ENCODE data around the gene ZNF578. TPM values are rescaled to one million over a fixed set of nuclear protein-coding genes. Genes with fewer than 3 reads are reported as not detected.
"Not testable (repeated sequence)": the region's sequence is repeated elsewhere in the genome, so short reads cannot be mapped to it uniquely, and the experiment has no call there.

Gene ZNF578
- total RNA-seq, 1 donor, result 3.9 TPM

DNA sequence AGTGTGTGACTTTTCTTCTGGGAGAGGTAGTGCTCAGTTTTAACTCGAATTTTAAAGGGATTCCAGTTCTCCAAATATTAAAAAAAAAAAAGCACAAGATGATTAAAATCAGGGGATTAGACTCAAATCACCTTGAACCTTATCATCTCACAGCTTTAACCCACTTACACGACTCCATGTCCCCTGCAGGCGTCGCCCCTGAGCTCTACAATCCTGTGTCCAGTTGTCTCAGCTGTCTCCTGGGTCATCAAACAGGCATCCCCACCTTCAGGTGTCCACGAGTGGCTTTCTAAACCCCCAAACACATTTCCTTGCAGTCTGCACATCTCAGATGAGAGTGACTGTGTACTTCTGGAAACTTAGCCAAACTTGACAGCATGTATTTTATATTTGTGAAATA lies 88.3 kb downstream of the ZNF578 start:
- TF ChIP-seq, protein P1, sequence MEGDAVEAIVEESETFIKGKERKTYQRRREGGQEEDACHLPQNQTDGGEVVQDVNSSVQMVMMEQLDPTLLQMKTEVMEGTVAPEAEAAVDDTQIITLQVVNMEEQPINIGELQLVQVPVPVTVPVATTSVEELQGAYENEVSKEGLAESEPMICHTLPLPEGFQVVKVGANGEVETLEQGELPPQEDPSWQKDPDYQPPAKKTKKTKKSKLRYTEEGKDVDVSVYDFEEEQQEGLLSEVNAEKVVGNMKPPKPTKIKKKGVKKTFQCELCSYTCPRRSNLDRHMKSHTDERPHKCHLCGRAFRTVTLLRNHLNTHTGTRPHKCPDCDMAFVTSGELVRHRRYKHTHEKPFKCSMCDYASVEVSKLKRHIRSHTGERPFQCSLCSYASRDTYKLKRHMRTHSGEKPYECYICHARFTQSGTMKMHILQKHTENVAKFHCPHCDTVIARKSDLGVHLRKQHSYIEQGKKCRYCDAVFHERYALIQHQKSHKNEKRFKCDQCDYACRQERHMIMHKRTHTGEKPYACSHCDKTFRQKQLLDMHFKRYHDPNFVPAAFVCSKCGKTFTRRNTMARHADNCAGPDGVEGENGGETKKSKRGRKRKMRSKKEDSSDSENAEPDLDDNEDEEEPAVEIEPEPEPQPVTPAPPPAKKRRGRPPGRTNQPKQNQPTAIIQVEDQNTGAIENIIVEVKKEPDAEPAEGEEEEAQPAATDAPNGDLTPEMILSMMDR (IDR thresholded peaks at IDR 0.05; ENCODE audit: insufficient read depth, low read depth, low read length), result no peak
- no peak for DNase-seq (ENCODE audit: low read depth)
- no peak overlapping the region for H3K4me3 ChIP-seq (ENCODE audit: low read depth, low read length)

DNA sequence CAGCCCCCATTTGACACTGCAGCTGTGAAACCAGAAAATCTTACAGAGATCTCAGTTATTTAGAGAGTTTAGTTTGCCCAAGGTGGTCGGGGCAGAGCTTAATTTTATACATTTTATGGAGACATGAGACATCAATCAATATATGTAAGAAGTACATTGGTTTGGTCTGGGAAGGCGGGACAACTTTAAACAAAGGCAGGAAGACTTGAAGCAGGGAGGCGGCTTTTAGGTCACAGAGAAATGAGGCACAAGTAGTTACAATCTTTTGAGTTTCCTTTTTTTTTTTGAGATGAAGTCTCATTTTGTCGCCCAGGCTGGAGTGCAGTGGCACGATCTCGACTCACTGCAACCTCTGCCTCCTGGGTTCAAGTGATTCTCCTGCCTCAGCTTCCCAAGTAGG lies 89.2 kb downstream of the ZNF578 start:
- H3K4me3 ChIP-seq (ENCODE audit: low read depth, low read length); DNase-seq (ENCODE audit: low read depth): not testable (repeated sequence)

DNA sequence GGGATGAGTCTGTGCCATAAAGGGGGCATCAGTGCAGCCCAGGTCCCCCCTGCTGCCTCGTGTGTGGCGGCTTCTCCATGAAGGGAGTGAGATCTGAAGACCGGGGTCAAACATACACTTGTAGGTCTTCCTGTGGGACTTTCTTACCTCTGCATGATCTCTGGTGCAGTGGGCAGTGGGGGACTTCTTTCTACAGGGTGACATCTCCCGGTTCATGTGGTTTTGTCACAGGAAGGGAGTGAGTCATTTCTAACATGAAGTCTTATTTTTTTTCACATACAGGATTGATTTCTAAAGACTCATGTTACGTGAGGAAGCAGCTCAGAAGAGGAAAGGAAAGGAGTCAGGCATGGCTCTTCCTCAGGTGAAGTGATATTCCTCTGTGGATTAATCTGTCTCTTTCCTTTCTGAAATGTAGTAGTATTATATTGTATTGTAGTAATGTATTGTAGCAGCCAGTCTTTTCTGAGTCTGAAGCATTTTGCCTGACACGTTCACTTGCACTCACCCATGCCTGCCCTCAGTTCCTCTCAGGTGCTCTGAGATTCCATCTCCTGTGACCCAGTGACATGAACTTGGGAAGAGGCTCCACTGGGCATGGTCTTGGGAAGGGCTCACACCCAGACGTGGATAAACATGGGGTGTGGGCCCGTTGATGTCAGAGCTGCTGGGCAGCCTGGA lies 89.8 kb downstream of the ZNF578 start:
- TF ChIP-seq, protein P1 (IDR thresholded peaks at IDR 0.05; ENCODE audit: insufficient read depth, low read depth, low read length), result no peak
- no peak for DNase-seq (ENCODE audit: low read depth)
- H3K4me3 ChIP-seq (ENCODE audit: low read depth, low read length), result no peak overlapping the region

DNA sequence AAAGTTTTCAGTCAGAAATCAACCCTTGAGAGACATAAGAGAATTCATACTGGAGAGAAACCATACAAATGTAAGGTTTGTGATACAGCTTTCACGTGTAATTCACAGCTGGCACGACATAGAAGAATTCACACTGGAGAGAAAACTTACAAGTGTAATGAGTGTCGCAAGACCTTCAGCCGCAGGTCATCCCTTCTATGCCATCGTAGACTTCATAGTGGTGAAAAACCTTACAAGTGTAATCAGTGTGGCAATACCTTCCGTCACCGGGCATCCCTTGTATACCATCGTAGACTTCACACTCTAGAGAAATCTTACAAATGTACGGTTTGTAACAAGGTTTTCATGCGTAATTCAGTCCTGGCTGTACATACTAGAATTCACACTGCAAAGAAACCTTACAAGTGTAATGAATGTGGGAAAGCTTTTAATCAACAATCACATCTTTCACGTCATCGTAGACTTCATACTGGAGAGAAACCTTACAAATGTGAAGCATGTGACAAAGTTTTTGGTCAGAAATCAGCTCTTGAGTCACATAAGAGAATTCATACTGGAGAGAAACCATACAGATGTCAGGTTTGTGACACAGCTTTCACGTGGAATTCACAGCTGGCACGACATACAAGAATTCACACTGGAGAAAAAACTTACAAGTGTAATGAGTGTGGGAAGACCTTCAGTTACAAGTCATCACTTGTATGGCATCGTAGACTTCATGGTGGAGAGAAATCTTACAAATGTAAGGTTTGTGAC lies 101.0 kb downstream of the ZNF578 start:
- no peak overlapping the region for H3K4me3 ChIP-seq (ENCODE audit: low read depth, low read length)
- TF ChIP-seq, protein P1 (IDR thresholded peaks at IDR 0.05; ENCODE audit: insufficient read depth, low read depth, low read length), result no peak
- DNase-seq (ENCODE audit: low read depth), result no peak

DNA sequence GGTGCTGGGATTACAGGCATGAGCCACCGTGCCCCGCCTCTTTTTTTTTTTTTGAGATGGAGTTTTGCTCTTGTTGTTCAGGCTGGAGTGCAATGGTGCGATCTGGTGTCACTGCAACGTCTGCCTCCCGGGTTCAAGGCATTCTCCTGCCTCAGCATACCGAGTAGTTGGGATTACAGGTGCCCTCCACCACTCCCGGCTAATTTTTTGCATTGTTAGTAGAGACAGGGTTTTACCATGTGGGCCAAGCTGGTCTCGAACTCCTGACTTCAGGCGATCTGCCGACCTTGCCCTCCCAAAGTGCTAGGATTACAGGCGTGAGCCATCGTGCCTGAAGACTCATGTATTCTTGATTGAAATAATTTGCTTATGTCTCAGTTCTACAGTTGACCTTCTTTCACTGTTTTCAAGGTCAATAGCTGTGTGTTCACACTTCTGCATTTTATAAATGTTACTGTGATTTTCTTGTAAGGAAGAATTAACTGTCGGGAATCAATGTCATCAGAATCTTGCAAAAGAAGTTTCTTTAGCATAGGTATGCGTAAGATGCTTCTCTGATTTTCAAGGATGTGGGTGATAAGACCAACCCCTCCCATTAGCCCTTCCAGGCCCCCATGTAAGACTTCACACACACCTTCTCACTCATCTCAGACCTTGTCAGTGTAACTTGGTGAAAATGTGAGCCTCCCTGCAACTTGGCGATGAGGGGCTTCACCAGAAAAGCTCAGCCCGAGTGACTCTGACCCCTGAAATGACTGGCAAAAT lies 104.1 kb downstream of the ZNF578 start:
- no peak for DNase-seq (ENCODE audit: low read depth)
- TF ChIP-seq, protein P1 (IDR thresholded peaks at IDR 0.05; ENCODE audit: insufficient read depth, low read depth, low read length), result no peak
- H3K4me3 ChIP-seq (ENCODE audit: low read depth, low read length), result no peak overlapping the region

DNA sequence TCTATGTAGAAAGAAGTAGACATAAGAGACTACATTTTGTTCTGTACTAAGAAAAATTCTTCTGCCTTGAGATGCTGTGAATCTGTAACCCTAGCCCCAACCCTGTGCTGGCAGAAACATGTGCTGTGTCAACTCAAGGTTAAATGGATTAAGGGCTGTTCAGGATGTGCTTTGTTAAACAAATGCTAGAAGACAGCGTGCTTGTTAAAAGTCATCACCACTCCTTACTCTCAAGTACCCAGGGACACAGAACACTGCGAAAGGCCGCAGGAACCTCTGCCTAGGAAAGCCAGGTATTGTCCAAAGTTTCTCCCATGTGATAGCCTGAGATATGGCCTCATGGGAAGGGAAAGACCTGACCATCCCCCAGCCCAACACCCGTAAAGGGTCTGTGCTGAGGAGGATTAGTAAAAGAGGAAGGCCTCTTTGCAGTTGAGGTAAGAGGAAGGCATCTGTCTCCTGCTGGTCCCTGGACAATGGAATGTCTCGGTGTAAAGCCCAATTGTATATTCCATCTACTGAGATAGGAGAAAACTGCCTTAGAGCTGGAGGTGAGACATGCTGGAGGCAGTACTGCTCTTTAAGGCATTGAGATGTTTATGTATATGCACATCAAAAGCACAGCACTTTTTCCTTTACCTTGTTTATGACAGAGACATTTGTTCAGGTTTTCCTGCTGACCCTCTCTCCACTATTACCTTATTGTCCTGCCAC lies 105.5 kb downstream of the ZNF578 start:
- not testable (repeated sequence) for DNase-seq (ENCODE audit: low read depth); H3K4me3 ChIP-seq (ENCODE audit: low read depth, low read length)

DNA sequence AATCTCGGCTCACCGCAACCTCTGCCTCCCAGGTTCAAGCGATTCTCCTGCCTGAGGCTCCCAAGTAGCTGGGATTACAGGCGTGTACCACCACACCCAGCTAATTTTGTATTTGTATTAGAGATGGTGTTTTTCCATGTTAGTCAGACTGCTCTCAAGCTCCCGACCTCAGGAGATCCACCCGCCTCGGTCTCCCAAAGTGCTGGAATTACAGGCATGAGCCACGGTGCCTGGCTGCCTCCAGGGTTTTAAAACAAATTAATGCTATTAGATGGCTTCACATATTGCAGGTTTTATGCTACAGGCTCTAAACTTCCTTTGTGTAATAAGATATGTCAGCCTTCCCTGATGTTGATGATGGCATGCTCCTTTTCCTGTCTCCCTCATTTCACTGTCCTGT lies 108.3 kb downstream of the ZNF578 start:
- H3K4me3 ChIP-seq (ENCODE audit: low read depth, low read length); DNase-seq (ENCODE audit: low read depth): not testable (repeated sequence)

Other genes starting within 250 kb of the ZNF578 start
- 6.4 and 12.1 TPM in 2 replicates for gene ZNF766, start 184.0 kb upstream of the ZNF578 start, total RNA-seq
- gene ZNF480, start 156.4 kb upstream of the ZNF578 start, total RNA-seq, result 6.4 and 8.2 TPM in 2 replicates
- gene ZNF610, start 117.3 kb upstream of the ZNF578 start, total RNA-seq, result 0.97 and 2.2 TPM in 2 replicates
- 21.6 and 30.0 TPM in 2 replicates for gene ZNF880, start 83.6 kb upstream of the ZNF578 start, total RNA-seq
- 21.3 and 22.0 TPM in 2 replicates for gene ZNF528, start 55.7 kb upstream of the ZNF578 start, total RNA-seq
- gene ZNF534, start 24.4 kb upstream of the ZNF578 start, total RNA-seq, result under 0.01 TPM in 1 of 2 replicates, not detected in the other
- gene ZNF808, start 74.1 kb downstream of the ZNF578 start, total RNA-seq, result 11.3 and 23.3 TPM in 2 replicates
- 10.6 and 17.7 TPM in 2 replicates for gene ZNF701, start 116.7 kb downstream of the ZNF578 start, total RNA-seq
- gene ZNF83, start 184.8 kb downstream of the ZNF578 start, total RNA-seq, result 39.3 and 47.1 TPM in 2 replicates